CD14-positive monocyte (primary cell): ENCODE results near the gene PPRC1. TPM values are rescaled to one million over a fixed set of nuclear protein-coding genes. Genes with fewer than 3 reads are reported as not detected.

ENCODE experiments used
- DNase-seq, 3 donors: peaks; one replicate each; pipeline ENCODE4 v3.0.0-alpha.2; 2011 to 2022
- H2AFZ ChIP-seq: 2 replicates; pipeline ENCODE4 v1.6.0; 2012; ENCODE audit warnings: mild to moderate bottlenecking, low read depth, low read length, inconsistent platforms; ENCODE audit not compliant: insufficient read depth, poor library complexity, severe bottlenecking
- H3K27ac ChIP-seq, 2 donors: 1 replicate in 1 of 2; 2 replicates in 1 of 2; pipeline ENCODE4 v1.5.1; 2012 to 2013; ENCODE audit warnings: low read length in 2 of 2, control low read depth in 1 of 2, inconsistent platforms in 1 of 2, low read depth in 1 of 2, mild to moderate bottlenecking in 1 of 2
- H3K27me3 ChIP-seq, 2 donors: one replicate each; pipeline versions ENCODE4 v1.6.0 to v1.6.1; 2011 to 2013; ENCODE audit warnings: low read length in 2 of 2; ENCODE audit not compliant: control insufficient read depth in 2 of 2, insufficient read depth in 2 of 2
- H3K36me3 ChIP-seq, 2 donors: replicated peaks in 1 of 2; 1 replicate in 1 of 2; 2 replicates in 1 of 2; pipeline versions ENCODE4 v1.5.1 to v1.6.1; 2012 to 2013; ENCODE audit warnings: low read length in 2 of 2, control low read depth in 1 of 2, inconsistent platforms in 1 of 2, mild to moderate bottlenecking in 1 of 2; ENCODE audit not compliant: insufficient read depth in 2 of 2, control insufficient read depth in 1 of 2
- H3K4me1 ChIP-seq, 2 donors: 1 replicate in 1 of 2; 2 replicates in 1 of 2; pipeline versions ENCODE4 v1.5.1 to v1.6.1; 2012 to 2013; ENCODE audit warnings: low read length in 2 of 2, control low read depth in 1 of 2, inconsistent platforms in 1 of 2, mild to moderate bottlenecking in 1 of 2, moderate library complexity in 1 of 2; ENCODE audit not compliant: insufficient read depth in 2 of 2, control insufficient read depth in 1 of 2
- H3K4me2 ChIP-seq: replicated peaks from 2 replicates; pipeline ENCODE3; 2012; ENCODE audit warnings: low read length, moderate library complexity, mild to moderate bottlenecking; ENCODE audit not compliant: poor library complexity, severe bottlenecking; ENCODE audit errors: extremely low read depth
- H3K4me3 ChIP-seq, 3 experiments: fragments of 200-600 bp in 1 of 3; sonication (generic) in 1 of 3; replicated peaks in 1 of 3; 1 replicate in 2 of 3; 2 replicates in 1 of 3; pipeline ENCODE4 v1.5.1; 2011 to 2013; ENCODE audit warnings: low read length in 3 of 3, mild to moderate bottlenecking in 3 of 3, control low read depth in 2 of 3, low read depth in 2 of 3, inconsistent platforms in 1 of 3, moderate library complexity in 1 of 3
- H3K79me2 ChIP-seq: 2 replicates; pipeline ENCODE4 v1.6.0; 2012; ENCODE audit warnings: mild to moderate bottlenecking, control low read depth, inconsistent platforms, low read length, moderate library complexity; ENCODE audit not compliant: insufficient read depth
- H3K9ac ChIP-seq: 2 replicates; pipeline ENCODE4 v1.6.0; 2017; ENCODE audit warnings: low read length, mild to moderate bottlenecking; ENCODE audit not compliant: insufficient read depth, poor library complexity, severe bottlenecking
- H3K9me3 ChIP-seq, 2 donors: replicated peaks in 1 of 2; 1 replicate in 1 of 2; 2 replicates in 1 of 2; pipeline versions ENCODE4 v1.5.1 to v1.6.1; 2012 to 2013; ENCODE audit warnings: low read length in 2 of 2, control low read depth in 1 of 2; ENCODE audit not compliant: control insufficient read depth in 1 of 2, insufficient read depth in 1 of 2
- H4K20me1 ChIP-seq: 2 replicates; pipeline ENCODE4 v1.6.0; 2012; ENCODE audit warnings: mild to moderate bottlenecking, low read length, control low read depth, moderate library complexity; ENCODE audit not compliant: insufficient read depth
- H3K27ac Mint-ChIP-seq, 7 donors: one replicate each; pipeline ENCODE4 v1.8.0; 2020; ENCODE audit warnings: mild to moderate bottlenecking in 7 of 7, mixed read lengths in 7 of 7, moderate library complexity in 6 of 7, inconsistent platforms in 2 of 7
- H3K27me3 Mint-ChIP-seq, 3 donors: one replicate each; pipeline ENCODE4 v1.8.0; 2021 to 2022; ENCODE audit warnings: low read depth in 3 of 3, mild to moderate bottlenecking in 3 of 3, mixed read lengths in 3 of 3, moderate library complexity in 3 of 3, inconsistent platforms in 1 of 3
- H3K36me3 Mint-ChIP-seq, 2 donors: one replicate each; pipeline ENCODE4 v1.8.0; 2020; ENCODE audit warnings: mixed read lengths in 2 of 2, inconsistent platforms in 1 of 2, mild to moderate bottlenecking in 1 of 2
- H3K4me1 Mint-ChIP-seq: one replicate; pipeline ENCODE4 v1.8.0; 2020; ENCODE audit warnings: mild to moderate bottlenecking, mixed read lengths
- H3K4me3 Mint-ChIP-seq, 2 donors: one replicate each; pipeline ENCODE4 v1.8.0; 2020; ENCODE audit warnings: mild to moderate bottlenecking in 2 of 2, mixed read lengths in 2 of 2, moderate library complexity in 1 of 2
- H3K9me3 Mint-ChIP-seq, 7 donors: one replicate each; pipeline ENCODE4 v1.8.0; 2020 to 2022; ENCODE audit warnings: mixed read lengths in 7 of 7, mild to moderate bottlenecking in 6 of 7, moderate library complexity in 6 of 7, inconsistent platforms in 2 of 7
- WGBS: methylation state at CpG from one replicate; pipeline ENCODE4 v1.1.5; 2013; ENCODE audit warnings: missing lambda C conversion rate; ENCODE audit not compliant: insufficient coverage; 5-methylcytosine and 5-hydroxymethylcytosine counted together
- intact Hi-C, 2 donors: fragments of 100-400 bp; cut with micrococcal nuclease; formaldehyde crosslinking; loops; one replicate each; pipeline versions ENCODE4 v1.15.0 to v1.15.1; 2023
- polyA plus RNA-seq, 3 donors: library from polyadenylated mRNA; depleted of rRNA in 1 of 3; unstranded in 2 of 3; stranded (reverse) in 1 of 3; fragments of 300-500 nt in 2 of 3; fragments of >200 nt in 1 of 3; fragmentation: Illumina TruSeq in 2 of 3; gene quantifications; 1 replicate in 2 of 3; 2 replicates in 1 of 3; pipeline ENCODE4 v1.2.3, GENCODE V29; 2012 to 2021
- TF ChIP-seq, protein P1 (sequence below): fragments of 200-600 bp; IDR thresholded peaks from one replicate; pipeline ENCODE4 v1.8.0; 2022; ENCODE audit warnings: antibody characterized with exemption, mild to moderate bottlenecking

PPRC1 gene
- polyA plus RNA-seq, 3 donors = 1.1 to 15.6 (median 2.5) TPM

DNA sequence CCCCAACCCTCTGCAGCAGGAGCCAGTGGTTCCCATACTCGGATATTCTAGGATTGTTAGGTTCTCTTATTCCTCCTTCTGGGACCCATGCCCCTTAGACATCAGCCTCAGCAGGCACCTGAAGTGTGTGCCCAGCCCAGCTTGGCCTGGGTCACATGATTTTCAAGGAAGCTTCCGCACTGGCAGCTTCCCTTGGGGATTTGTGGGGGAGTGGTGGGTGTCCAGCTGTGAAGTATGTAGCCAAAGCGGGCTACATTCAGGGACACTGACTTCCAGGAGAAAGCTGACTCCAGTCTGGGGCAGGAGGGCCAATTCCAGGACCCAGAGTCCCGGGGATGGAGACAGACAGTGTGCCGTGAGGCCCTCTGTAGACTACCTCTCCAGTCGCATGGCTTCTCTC is 14.0 kb upstream of the PPRC1 start:
- peak overlapping the region; percentile 90 to 97 (median 96) for H3K4me3 ChIP-seq
- Mint-ChIP-seq H3K36me3 (no peaks in the 10 kb centered on the region), H3K27ac (peak overlapping the region; percentile 35 to 95 (median 88)), H3K4me3 (peak overlapping the region; percentile 83 to 93), H3K4me1 (peaks cover 59% of the 10 kb centered on the region), H3K9me3 (no peaks in the 10 kb centered on the region), H3K27me3 (peaks cover 0 to 6% (median 3%) of the 10 kb centered on the region in 3 donors)
- H3K36me3 ChIP-seq = no peaks in the 10 kb centered on the region
- H3K4me1 ChIP-seq = peaks cover 60 to 65% of the 10 kb centered on the region in 2 donors
- 13% methylated on average over 3 of the region's 6 CpGs for WGBS
- peaks cover 37% of the 10 kb centered on the region for H4K20me1 ChIP-seq
- intact Hi-C loops = loop anchor here in 1 of 2 donors (2.0 kb wide), 1 partner anchor 14 kb away; the partner anchor contains the start of gene PPRC1
- H2AFZ ChIP-seq = no peak overlapping the region
- H3K27ac ChIP-seq = peak overlapping the region; percentile 80 to 94
- DNase-seq = peak in 2 of 3 donors; percentile 45 to 48
- H3K79me2 ChIP-seq = peaks cover 72% of the 10 kb centered on the region
- H3K9me3 ChIP-seq = no peaks in the 10 kb centered on the region
- no peaks in the 10 kb centered on the region for H3K27me3 ChIP-seq
- TF ChIP-seq, protein P1, sequence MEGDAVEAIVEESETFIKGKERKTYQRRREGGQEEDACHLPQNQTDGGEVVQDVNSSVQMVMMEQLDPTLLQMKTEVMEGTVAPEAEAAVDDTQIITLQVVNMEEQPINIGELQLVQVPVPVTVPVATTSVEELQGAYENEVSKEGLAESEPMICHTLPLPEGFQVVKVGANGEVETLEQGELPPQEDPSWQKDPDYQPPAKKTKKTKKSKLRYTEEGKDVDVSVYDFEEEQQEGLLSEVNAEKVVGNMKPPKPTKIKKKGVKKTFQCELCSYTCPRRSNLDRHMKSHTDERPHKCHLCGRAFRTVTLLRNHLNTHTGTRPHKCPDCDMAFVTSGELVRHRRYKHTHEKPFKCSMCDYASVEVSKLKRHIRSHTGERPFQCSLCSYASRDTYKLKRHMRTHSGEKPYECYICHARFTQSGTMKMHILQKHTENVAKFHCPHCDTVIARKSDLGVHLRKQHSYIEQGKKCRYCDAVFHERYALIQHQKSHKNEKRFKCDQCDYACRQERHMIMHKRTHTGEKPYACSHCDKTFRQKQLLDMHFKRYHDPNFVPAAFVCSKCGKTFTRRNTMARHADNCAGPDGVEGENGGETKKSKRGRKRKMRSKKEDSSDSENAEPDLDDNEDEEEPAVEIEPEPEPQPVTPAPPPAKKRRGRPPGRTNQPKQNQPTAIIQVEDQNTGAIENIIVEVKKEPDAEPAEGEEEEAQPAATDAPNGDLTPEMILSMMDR = no peak
- peak overlapping the region; percentile 94 for H3K9ac ChIP-seq
- H3K4me2 ChIP-seq = peak overlapping the region; percentile 89

DNA sequence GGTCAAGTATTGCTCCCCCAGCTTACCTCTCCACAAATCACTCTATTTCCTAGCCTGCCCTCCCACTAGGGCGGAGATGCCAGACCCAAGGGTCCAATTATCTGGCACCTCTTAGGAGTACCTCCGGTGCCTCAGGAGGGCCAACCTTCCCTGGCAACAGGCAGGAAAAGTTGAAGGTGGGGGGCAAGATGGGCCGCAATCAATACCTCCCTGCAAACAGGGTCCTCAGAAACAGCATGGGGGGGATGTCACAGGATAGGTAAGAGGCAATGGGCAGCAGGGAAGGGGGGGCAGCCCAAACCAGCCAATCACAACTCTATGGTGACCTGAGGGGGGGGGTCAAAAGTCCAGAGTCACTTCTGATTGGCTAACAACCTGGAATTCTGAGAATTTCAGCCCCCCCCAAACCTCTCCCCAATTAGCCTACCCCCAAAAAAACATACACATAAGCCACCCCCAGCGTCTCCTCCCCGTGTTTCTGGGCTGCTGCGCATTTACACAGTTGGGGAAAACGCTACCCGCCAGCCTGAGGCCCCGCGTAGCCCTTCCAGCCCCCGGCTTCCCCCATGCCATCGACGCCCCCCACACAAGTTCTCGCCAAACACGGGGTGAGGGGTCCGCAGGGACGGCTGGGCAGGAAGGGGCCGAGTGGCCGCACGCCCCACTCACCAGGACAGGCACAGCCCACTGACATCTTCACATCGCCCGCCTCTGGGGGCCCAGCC is 13.3 kb upstream of the PPRC1 start:
- no peaks in the 10 kb centered on the region for H3K36me3 ChIP-seq
- 0% methylated on average over 17 of the region's 22 CpGs for WGBS
- peak overlapping the region; percentile 89 for H3K4me2 ChIP-seq
- H3K36me3 Mint-ChIP-seq = no peaks in the 10 kb centered on the region
- H3K4me1 Mint-ChIP-seq = peaks cover 58% of the 10 kb centered on the region
- H3K4me3 ChIP-seq = peak overlapping the region; percentile 90 to 97 (median 96)
- H3K4me1 ChIP-seq = peaks cover 55 to 61% of the 10 kb centered on the region in 2 donors
- peak in 2 of 3 donors; percentile 33 to 40 for DNase-seq
- H2AFZ ChIP-seq = peak overlapping the region; percentile 92
- H4K20me1 ChIP-seq = peaks cover 32% of the 10 kb centered on the region
- no peaks in the 10 kb centered on the region for H3K9me3 Mint-ChIP-seq
- H3K79me2 ChIP-seq = peaks cover 66% of the 10 kb centered on the region
- intact Hi-C loops = loop anchor here in 1 of 2 donors (2.0 kb wide), 1 partner anchor 13 kb away; the partner anchor contains the start of gene PPRC1
- TF ChIP-seq, protein P1 = no peak
- H3K27me3 Mint-ChIP-seq = peaks cover 0 to 6% (median 3%) of the 10 kb centered on the region in 3 donors
- peak overlapping the region; percentile 80 to 94 for H3K27ac ChIP-seq
- peak overlapping the region; percentile 84 to 95 (median 88) for H3K27ac Mint-ChIP-seq
- no peaks in the 10 kb centered on the region for H3K27me3 ChIP-seq
- no peaks in the 10 kb centered on the region for H3K9me3 ChIP-seq
- H3K4me3 Mint-ChIP-seq = peak overlapping the region; percentile 83 to 93
- peak overlapping the region; percentile 94 for H3K9ac ChIP-seq
